RWPE2 (cell line): ENCODE measurements around the gene SLC8A1.

Experiments
- ATAC-seq: fragments of 200-7000 bp; cut with Tn5 transposase; 3 replicates; pipeline ENCODE4 v1.9.1; 2021; ENCODE audit warnings: low read depth
- DNase-seq: peaks from one replicate; pipeline ENCODE4 v3.0.0-alpha.2; 2020; ENCODE audit warnings: low spot score
- H3K27ac ChIP-seq: fragments of 450-650 bp; 2 replicates; pipeline ENCODE4 v1.5.1; 2017; ENCODE audit warnings: mild to moderate bottlenecking; ENCODE audit not compliant: poor library complexity, severe bottlenecking
- H3K27me3 ChIP-seq: fragments of 250-450 bp; sonication (Bioruptor Pico); 2 replicates; pipeline ENCODE4 v1.5.1; 2021; ENCODE audit warnings: mild to moderate bottlenecking, moderate library complexity; ENCODE audit not compliant: insufficient read depth, poor library complexity, severe bottlenecking
- H3K36me3 ChIP-seq: fragments of 250-450 bp; sonication (Bioruptor Pico); 2 replicates; pipeline ENCODE4 v1.5.1; 2020; ENCODE audit warnings: low read depth, mild to moderate bottlenecking, moderate library complexity
- H3K4me1 ChIP-seq: fragments of 250-450 bp; sonication (Bioruptor Pico); 2 replicates; pipeline ENCODE4 v1.5.1; 2021; ENCODE audit warnings: mild to moderate bottlenecking, moderate library complexity; ENCODE audit not compliant: insufficient read depth, poor library complexity, severe bottlenecking
- H3K4me3 ChIP-seq: fragments of 250-450 bp; sonication (Bioruptor Pico); 2 replicates; pipeline ENCODE4 v1.5.1; 2021; ENCODE audit warnings: mild to moderate bottlenecking, moderate library complexity; ENCODE audit not compliant: severe bottlenecking
- H3K9me3 ChIP-seq: fragments of 250-450 bp; sonication (Bioruptor Pico); 2 replicates; pipeline ENCODE4 v1.5.1; 2021; ENCODE audit warnings: mild to moderate bottlenecking, moderate library complexity; ENCODE audit not compliant: severe bottlenecking
- TF ChIP-seq, protein P1 (sequence below): fragments of 450-650 bp; IDR thresholded peaks from one replicate; pipeline ENCODE4 v1.5.1; 2017; ENCODE audit warnings: mild to moderate bottlenecking, moderate library complexity; ENCODE audit not compliant: poor library complexity, severe bottlenecking

Gene SLC8A1

DNA sequence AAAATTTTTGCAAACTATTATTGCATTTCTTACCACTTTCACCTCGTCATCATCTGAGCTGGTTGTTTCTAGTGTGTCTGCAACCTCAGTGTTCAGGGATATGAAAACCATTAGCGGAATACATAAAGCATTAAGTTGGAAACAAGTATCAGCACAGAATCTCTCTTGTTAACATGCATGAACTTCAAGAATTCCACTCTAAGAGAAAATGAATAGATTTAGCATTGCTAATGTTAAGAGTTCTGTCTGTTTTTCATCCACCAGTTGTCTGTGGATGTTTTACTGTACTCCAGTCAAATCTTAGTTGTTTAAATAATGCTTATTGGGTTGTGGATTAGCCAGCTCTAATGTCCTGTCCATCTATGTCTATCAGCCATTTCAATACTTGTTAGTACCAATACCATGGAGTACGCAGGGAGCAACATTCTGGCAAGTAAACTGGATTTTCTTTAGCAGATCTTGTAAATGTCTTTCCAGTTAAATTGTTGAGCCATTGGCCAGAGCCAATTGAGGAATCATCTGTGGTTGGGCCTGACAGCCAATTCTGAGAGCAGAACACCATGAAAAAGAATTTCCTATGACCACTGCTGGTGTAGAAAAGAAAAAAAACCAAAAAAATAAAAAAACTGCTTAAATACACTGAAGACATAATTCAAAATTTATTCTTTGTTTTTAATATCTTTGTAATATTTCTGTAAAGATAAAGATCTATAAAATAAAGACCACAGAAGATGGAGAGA, 82.5 kb downstream of the SLC8A1 start:
- DNase-seq (no peak), ATAC-seq (no peak)
- H3K36me3 ChIP-seq, result no peaks in the 10 kb centered on the region
- H3K27me3 ChIP-seq, result no peaks in the 10 kb centered on the region
- H3K9me3 ChIP-seq, result no peaks in the 10 kb centered on the region
- no peak overlapping the region for H3K4me3 ChIP-seq
- H3K4me1 ChIP-seq, result peaks cover 26% of the 10 kb centered on the region
- TF ChIP-seq, protein P1, sequence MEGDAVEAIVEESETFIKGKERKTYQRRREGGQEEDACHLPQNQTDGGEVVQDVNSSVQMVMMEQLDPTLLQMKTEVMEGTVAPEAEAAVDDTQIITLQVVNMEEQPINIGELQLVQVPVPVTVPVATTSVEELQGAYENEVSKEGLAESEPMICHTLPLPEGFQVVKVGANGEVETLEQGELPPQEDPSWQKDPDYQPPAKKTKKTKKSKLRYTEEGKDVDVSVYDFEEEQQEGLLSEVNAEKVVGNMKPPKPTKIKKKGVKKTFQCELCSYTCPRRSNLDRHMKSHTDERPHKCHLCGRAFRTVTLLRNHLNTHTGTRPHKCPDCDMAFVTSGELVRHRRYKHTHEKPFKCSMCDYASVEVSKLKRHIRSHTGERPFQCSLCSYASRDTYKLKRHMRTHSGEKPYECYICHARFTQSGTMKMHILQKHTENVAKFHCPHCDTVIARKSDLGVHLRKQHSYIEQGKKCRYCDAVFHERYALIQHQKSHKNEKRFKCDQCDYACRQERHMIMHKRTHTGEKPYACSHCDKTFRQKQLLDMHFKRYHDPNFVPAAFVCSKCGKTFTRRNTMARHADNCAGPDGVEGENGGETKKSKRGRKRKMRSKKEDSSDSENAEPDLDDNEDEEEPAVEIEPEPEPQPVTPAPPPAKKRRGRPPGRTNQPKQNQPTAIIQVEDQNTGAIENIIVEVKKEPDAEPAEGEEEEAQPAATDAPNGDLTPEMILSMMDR, result no peak
- no peak overlapping the region for H3K27ac ChIP-seq

DNA sequence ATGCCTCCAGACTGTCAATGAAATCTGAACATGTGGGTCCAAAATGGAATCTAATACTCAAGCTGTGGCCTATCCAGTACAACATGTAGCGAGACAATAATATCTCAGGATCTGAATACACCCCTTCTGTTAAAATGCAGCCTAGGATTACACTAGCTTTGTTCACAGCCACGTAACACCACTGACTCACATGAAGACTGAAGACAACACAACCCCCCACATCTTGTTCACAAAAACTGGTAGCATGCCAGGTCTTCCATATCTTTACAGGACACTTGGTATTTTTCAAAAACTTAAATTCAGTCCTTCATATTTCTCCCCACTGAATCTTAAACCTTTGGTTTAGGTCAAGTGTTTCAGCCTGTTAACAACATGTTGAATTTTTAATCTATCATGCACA, 84.2 kb downstream of the SLC8A1 start:
- peak overlapping the region; percentile 15 for H3K27ac ChIP-seq

DNA sequence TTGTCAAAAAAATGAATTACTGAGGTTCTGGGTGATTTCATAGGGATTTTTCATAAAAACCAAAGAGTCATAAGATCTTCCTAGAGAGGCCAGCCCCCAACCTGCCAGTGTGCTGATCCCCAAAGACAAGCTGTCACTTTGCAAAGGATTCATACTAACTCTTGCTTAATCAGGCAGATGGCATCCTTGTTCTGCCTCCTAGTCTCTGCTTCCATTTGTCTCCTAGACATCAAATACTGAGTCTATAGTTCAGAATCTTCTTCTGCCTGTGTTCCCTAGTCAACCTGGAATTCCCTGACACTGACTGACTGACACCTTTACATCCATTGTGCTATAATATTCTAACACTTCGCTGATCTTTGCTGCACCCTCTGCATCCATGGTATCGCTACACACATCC, 84.9 kb downstream of the SLC8A1 start:
- TF ChIP-seq, protein P1, result no peak
- Histone ChIP-seq H3K9me3 (no peaks in the 10 kb centered on the region), H3K27ac (peak overlapping the region; percentile 15), H3K36me3 (no peaks in the 10 kb centered on the region), H3K27me3 (no peaks in the 10 kb centered on the region), H3K4me1 (peaks cover 38% of the 10 kb centered on the region), H3K4me3 (no peak overlapping the region)
- ATAC-seq, result no peak
- no peak for DNase-seq

More for the DNA sequence above, 84.2 kb downstream of the SLC8A1 start:
- H3K36me3 ChIP-seq, result no peaks in the 10 kb centered on the region
- ATAC-seq, result peak; percentile 72; the same call in 2 of the 3 replicates
- DNase-seq, result no peak
- TF ChIP-seq, protein P1, result no peak
- no peaks in the 10 kb centered on the region for H3K27me3 ChIP-seq
- H3K9me3 ChIP-seq, result no peaks in the 10 kb centered on the region
- H3K4me1 ChIP-seq, result peaks cover 38% of the 10 kb centered on the region
- H3K4me3 ChIP-seq, result no peak overlapping the region

DNA sequence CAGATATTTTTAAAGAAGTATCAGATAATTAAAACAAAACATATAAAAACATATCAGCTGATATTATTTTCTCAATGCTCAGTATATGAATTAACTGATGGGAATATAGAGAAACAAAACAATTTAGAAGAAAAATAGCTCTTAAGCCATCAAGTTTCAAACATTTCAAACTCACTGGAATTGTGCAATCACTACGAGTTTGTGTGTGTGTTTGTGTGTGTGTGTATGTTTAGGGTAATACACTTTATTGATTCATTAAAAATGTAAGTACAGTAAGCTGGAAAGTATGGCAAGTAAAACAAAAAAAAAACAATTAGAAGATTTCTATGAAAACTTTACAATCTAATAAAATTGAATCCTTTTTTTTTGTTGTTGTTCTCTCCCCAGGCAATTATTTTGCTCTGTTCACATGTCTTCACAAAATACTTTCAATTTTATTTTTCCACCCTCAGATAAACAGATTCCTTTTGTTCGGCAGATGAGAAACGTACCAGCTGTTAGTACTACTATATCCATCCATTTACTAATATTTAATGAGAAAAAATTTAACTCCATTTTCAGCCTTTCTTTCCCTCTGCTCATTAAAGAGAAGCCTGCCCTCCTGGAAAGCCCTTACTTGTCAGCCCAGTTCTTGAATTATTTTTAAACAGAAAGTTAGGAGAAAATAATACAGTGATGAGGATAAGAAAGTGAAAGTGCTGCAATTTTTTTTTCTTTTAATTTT, 87.6 kb downstream of the SLC8A1 start:
- peak overlapping the region; percentile 66 for H3K27ac ChIP-seq
- peak overlapping the region; percentile 21 for H3K4me3 ChIP-seq
- no peaks in the 10 kb centered on the region for H3K27me3 ChIP-seq
- TF ChIP-seq, protein P1, result no peak
- no peaks in the 10 kb centered on the region for H3K36me3 ChIP-seq
- no peaks in the 10 kb centered on the region for H3K9me3 ChIP-seq
- DNase-seq (no peak), ATAC-seq (no peak)
- H3K4me1 ChIP-seq, result peaks cover 30% of the 10 kb centered on the region
